GM15510 (cell line): ENCODE results near the gene ADGRV1.

Experiments
- POLR2A ChIP-seq: IDR thresholded peaks from 3 replicates; pipeline ENCODE4 v1.6.1; 2011; ENCODE audit warnings: borderline replicate concordance; ENCODE audit not compliant: insufficient read length; ENCODE audit errors: extremely low read depth

The ADGRV1 gene

DNA sequence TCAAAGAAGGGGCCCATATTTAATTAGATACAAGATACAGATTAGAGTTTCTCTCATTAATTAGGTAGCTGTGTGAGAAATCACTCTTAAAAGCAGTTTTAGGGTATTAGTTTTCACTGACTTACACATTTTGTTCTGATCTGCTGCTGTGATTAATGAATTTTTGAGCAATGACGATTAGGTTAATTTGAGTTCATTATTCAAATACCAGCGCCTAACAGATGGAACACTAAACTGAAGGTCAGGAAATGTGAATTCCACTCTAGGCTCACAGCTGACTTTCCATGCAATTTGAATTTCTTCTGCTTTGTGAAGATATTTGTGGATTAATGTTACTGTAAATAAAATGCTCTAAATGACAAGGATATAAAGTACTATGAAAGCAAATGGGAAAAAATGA is 380.6 kb downstream of the ADGRV1 start:
- TF ChIP-seq POLR2A = no peak

DNA sequence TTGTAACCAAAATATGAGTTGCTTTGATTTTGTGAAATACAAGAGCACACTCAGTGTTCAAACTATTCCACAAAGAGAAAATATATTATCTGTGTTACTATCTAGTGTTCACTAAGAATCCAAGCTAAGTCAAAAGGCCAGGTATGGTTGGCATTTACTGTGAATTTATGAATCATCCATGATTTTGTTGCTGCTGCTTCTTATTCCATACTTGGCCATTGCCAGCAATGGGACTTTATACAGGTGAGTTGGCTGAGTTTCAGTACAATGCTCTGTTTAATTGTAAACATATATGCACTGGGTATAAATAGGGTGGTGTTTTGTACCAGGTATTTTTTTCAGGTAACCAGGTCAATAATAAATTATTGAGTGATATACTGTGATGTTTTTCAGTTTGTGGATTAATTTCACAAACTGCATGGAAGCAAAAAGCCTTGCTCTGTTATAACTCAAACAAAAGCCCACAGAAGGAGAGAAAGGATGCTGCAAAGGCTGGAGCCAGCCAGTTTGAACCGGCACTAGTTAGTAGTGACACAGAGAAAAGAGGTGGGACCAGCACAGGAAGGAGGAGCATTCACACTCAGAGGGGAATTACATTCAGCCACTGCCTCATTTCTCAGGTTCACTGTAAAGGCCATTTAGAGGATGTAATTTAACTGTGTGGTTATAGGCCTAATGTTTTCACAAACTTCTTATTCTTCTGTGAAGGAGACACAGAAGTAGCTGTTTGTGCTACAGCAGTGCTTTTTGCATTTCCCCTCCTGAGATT is 381.8 kb downstream of the ADGRV1 start:
- no peak for TF ChIP-seq POLR2A

DNA sequence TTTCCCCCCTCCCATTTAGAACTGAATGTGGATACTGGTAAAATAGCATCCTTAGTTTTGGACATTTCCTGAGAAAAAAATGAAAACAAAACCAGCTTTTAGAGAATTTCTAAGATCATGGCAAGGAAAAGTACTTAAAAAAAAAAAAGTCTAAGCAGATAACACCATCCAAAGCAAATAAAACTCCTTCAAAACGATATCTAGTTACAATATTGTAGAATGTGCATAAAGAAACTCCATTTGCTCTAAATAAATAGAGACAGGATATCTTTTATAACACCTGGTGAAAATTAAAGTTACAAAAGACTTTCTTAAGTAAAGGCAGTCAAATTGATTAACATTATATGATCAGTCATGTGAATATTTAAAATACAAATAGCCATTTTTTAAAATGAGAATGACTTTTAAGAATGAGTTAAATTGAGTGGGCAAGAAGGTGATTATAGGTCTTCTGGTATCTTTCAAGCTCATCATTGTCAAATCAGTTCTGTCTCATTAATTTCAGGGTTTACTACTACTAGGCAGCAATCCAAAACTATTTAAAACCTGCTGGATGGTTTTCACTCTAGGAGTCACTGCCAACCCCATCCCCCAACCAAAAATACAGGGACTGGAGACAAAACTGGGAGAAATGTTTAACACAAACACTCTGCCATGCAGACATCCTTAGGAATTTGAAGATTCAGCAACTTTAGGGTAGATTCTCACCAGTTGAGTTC is 382.6 kb downstream of the ADGRV1 start:
- TF ChIP-seq POLR2A = no peak

GRCh38 chr5:90944116-90944515 is 385.5 kb downstream of the ADGRV1 start:
- TF ChIP-seq POLR2A = no peak

- no peak for TF ChIP-seq POLR2A
Measured at GRCh38 chr5:90947667-90948066, 389.1 kb downstream of the ADGRV1 start.

GRCh38 chr5:90948969-90949368 is 390.4 kb downstream of the ADGRV1 start:
- no peak for TF ChIP-seq POLR2A

- TF ChIP-seq POLR2A = no peak
Measured at GRCh38 chr5:90949469-90950358, 391.1 kb downstream of the ADGRV1 start.

- TF ChIP-seq POLR2A = no peak
Measured at GRCh38 chr5:90955001-90955635, 396.5 kb downstream of the ADGRV1 start.

- TF ChIP-seq POLR2A = no peak
Measured at GRCh38 chr5:90956511-90957097, 398.0 kb downstream of the ADGRV1 start.

- TF ChIP-seq POLR2A = no peak
Measured at GRCh38 chr5:90957906-90958305, 399.3 kb downstream of the ADGRV1 start.

DNA sequence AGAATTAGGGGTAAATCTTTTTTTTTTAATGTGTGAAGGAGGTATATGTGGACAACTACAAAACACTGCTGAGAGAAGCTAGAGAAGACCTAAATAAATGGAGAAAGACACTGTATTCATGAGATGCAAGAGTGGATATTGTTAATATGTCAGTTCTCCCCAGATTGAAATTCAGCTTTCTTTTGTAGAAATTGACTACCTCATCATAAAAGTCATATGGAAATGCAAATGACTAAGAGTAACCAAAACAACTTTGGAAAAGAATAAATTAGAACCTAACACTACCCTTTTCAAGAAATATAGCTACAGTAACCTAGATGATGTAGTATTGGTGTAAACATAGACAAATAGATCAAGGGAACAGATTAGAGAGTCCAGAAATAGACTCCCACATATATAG is 400.7 kb downstream of the ADGRV1 start:
- TF ChIP-seq POLR2A = no peak

GRCh38 chr5:90962481-90962880 is 403.9 kb downstream of the ADGRV1 start:
- TF ChIP-seq POLR2A = no peak

DNA sequence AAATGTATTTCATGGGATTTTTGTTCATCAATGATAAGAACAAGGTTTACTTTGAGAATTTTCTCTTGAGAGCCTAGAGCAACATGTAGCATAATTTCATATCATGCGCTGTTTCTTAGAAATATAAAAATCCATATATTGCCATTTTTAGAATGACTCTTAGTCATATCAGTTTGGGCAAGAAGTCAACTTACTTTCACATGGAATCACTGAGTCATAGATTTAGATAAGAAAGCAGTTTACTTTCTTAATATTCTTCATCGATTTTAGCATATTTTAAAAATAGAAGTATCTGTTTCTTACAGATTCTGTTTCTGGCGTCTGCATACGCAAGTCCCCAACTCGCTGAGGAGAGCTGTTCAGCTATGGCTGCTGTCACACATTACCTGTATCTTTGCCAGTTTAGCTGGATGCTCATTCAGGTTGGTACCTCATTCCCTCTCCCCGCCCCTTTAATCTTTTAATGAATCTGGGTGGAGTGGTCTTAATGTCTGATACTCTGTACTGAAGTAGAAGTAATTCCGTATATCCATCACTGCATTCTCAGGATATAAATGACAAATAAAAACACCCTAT is 406.6 kb downstream of the ADGRV1 start:
- no peak for TF ChIP-seq POLR2A

GRCh38 chr5:90967443-90967842 is 408.8 kb downstream of the ADGRV1 start:
- TF ChIP-seq POLR2A = no peak

GRCh38 chr5:90967851-90968250 is 409.3 kb downstream of the ADGRV1 start:
- TF ChIP-seq POLR2A = no peak

DNA sequence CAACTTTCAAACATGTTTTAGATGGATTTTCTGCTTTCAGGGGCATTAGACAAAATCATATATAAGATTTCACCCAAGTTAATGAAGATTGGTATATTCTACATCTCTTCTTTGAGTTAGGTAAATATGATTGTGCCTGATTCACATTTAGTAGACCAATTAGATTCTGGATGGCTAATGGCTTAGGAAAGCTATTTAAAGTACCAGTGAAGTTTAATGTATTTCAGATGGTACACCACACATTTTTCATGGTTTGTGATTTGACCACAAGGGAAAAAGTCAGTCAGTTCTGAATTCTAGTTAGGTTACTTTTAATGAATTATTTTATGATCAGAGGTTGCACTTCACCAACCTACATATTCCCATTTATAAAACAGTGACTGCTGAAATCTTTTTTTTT is 409.7 kb downstream of the ADGRV1 start:
- TF ChIP-seq POLR2A = no peak
